Smooth muscle cell (in vitro differentiated cells): Measurements from ENCODE around the gene ANO10. TPM values are rescaled to one million over a fixed set of nuclear protein-coding genes. Genes with fewer than 3 reads are reported as not detected.

ENCODE experiments used
- DNase-seq: peaks from one replicate; lab custom pipeline; 2025; ENCODE audit not compliant: unreplicated experiment; lab: John Stamatoyannopoulos, UW
- H2AFZ ChIP-seq: fragments of 200-600 bp; sonication (generic); 2 replicates; pipeline ENCODE4 v1.6.0; 2016; ENCODE audit warnings: antibody characterized with exemption, low read depth, mild to moderate bottlenecking
- H3F3A ChIP-seq: fragments of 200-600 bp; sonication (generic); 2 replicates; pipeline ENCODE4 v1.6.0; 2017; ENCODE audit warnings: antibody characterized with exemption, low read depth
- H3K27ac ChIP-seq: fragments of 200-600 bp; sonication (generic); 2 replicates; pipeline ENCODE4 v1.5.1; 2016; ENCODE audit warnings: low read depth, mild to moderate bottlenecking
- H3K27me3 ChIP-seq: fragments of 200-600 bp; sonication (generic); 2 replicates; pipeline ENCODE4 v1.6.1; 2016; ENCODE audit warnings: low read depth, mild to moderate bottlenecking
- H3K36me3 ChIP-seq: fragments of 200-600 bp; sonication (generic); 2 replicates; pipeline ENCODE4 v1.5.1; 2016; ENCODE audit warnings: low read depth
- H3K4me1 ChIP-seq: fragments of 200-600 bp; sonication (generic); 2 replicates; pipeline ENCODE4 v1.5.1; 2016; ENCODE audit warnings: low read depth
- H3K4me2 ChIP-seq: fragments of 200-600 bp; sonication (generic); 2 replicates; pipeline ENCODE4 v1.6.0; 2016; ENCODE audit warnings: mild to moderate bottlenecking
- H3K4me3 ChIP-seq: fragments of 200-600 bp; sonication (generic); 2 replicates; pipeline ENCODE4 v1.5.1; 2016; ENCODE audit warnings: mild to moderate bottlenecking
- H3K79me2 ChIP-seq: fragments of 200-600 bp; sonication (generic); 2 replicates; pipeline ENCODE4 v1.6.0; 2016; ENCODE audit warnings: low read depth, mild to moderate bottlenecking
- H3K9ac ChIP-seq: fragments of 200-600 bp; sonication (generic); 2 replicates; pipeline ENCODE4 v1.6.0; 2016; ENCODE audit warnings: low read depth
- H3K9me3 ChIP-seq: fragments of 200-600 bp; sonication (generic); replicated peaks from 2 replicates; pipeline ENCODE4 v1.5.1; 2016; ENCODE audit warnings: low read depth
- H4K20me1 ChIP-seq: fragments of 200-600 bp; sonication (generic); 2 replicates; pipeline ENCODE4 v1.6.0; 2016; ENCODE audit warnings: low read depth
- CTCF ChIP-seq: fragments of 200-600 bp; sonication (generic); IDR thresholded peaks from 2 replicates; pipeline ENCODE4 v1.5.1; 2017; ENCODE audit warnings: borderline replicate concordance, mild to moderate bottlenecking, antibody characterized with exemption; ENCODE audit not compliant: insufficient read depth, poor library complexity, severe bottlenecking
- WGBS: methylation state at CpG from one replicate; pipeline ENCODE4 v1.1.7; 2016; ENCODE audit warnings: low lambda C conversion rate; 5-methylcytosine and 5-hydroxymethylcytosine counted together
- polyA plus RNA-seq: library from polyadenylated mRNA; unstranded; fragments of >200 nt; fragmentation: Nextera tagmentation; extraction: Ambion mirVana; gene quantifications from 2 replicates; pipeline ENCODE4 v1.2.1, GENCODE V29; 2016
- total RNA-seq: library from RNA; depleted of rRNA; stranded (reverse); fragments of >200 nt; gene quantifications from 2 replicates; pipeline ENCODE4 v1.2.3, GENCODE V29; 2014

ANO10 gene
- total and polyA plus RNA-seq, 2 experiments from 2014 or later = 19.2 to 25.3 TPM

- H4K20me1 ChIP-seq = no peaks in the 10 kb centered on the region
- no peak for DNase-seq
- H3K27me3 ChIP-seq = no peaks in the 10 kb centered on the region
- H3K4me1 ChIP-seq = no peaks in the 10 kb centered on the region
- no peak overlapping the region for H3K9ac ChIP-seq
- H3F3A ChIP-seq = no peaks in the 10 kb centered on the region
- TF ChIP-seq CTCF = no peak
- WGBS = 92% methylated on average over 3 of the region's 3 CpGs
- no peak overlapping the region for H3K4me3 ChIP-seq
- H3K79me2 ChIP-seq = no peaks in the 10 kb centered on the region
- H3K4me2 ChIP-seq = no peak overlapping the region
- peaks cover 4% of the 10 kb centered on the region for H3K36me3 ChIP-seq
- peaks cover 3% of the 10 kb centered on the region for H3K9me3 ChIP-seq
- no peak overlapping the region for H3K27ac ChIP-seq
- no peak overlapping the region for H2AFZ ChIP-seq
Observed at GRCh38 chr3:43349716-43350115, 272.1 kb downstream of the ANO10 start.

- Histone ChIP-seq H3K27ac (no peak overlapping the region), H3K4me2 (no peak overlapping the region), H3K36me3 (peaks cover 7% of the 10 kb centered on the region), H3K9me3 (peaks cover 3% of the 10 kb centered on the region), H3F3A (no peaks in the 10 kb centered on the region), H3K9ac (no peak overlapping the region), H3K4me3 (no peak overlapping the region), H3K4me1 (no peaks in the 10 kb centered on the region), H3K27me3 (no peaks in the 10 kb centered on the region), H2AFZ (no peak overlapping the region), H4K20me1 (no peaks in the 10 kb centered on the region), H3K79me2 (no peaks in the 10 kb centered on the region)
- TF ChIP-seq CTCF = no peak
- 98% methylated on average over 4 of the region's 4 CpGs for WGBS
- DNase-seq = no peak
Observed at GRCh38 chr3:43348852-43349574, 272.8 kb downstream of the ANO10 start.

GRCh38 chr3:43348350-43348749, 273.5 kb downstream of the ANO10 start:
- H3K4me2 ChIP-seq = no peak overlapping the region
- no peaks in the 10 kb centered on the region for H3K79me2 ChIP-seq
- no peaks in the 10 kb centered on the region for H3K27me3 ChIP-seq
- no peaks in the 10 kb centered on the region for H4K20me1 ChIP-seq
- H3K9me3 ChIP-seq = peaks cover 3% of the 10 kb centered on the region
- no peaks in the 10 kb centered on the region for H3K4me1 ChIP-seq
- no peak for TF ChIP-seq CTCF
- 96% methylated on average over 11 of the region's 11 CpGs for WGBS
- no peak overlapping the region for H3K9ac ChIP-seq
- H2AFZ ChIP-seq = no peak overlapping the region
- H3F3A ChIP-seq = no peaks in the 10 kb centered on the region
- no peak overlapping the region for H3K4me3 ChIP-seq
- DNase-seq = no peak
- H3K27ac ChIP-seq = no peak overlapping the region
- H3K36me3 ChIP-seq = peaks cover 12% of the 10 kb centered on the region

GRCh38 chr3:43347774-43348173, 274.0 kb downstream of the ANO10 start:
- Histone ChIP-seq H3K9ac (no peak overlapping the region), H4K20me1 (no peaks in the 10 kb centered on the region), H3K79me2 (no peaks in the 10 kb centered on the region), H3K9me3 (peaks cover 3% of the 10 kb centered on the region), H3K27me3 (no peaks in the 10 kb centered on the region), H3K36me3 (peaks cover 17% of the 10 kb centered on the region), H2AFZ (no peak overlapping the region), H3K4me2 (no peak overlapping the region), H3K4me1 (no peaks in the 10 kb centered on the region), H3F3A (no peaks in the 10 kb centered on the region), H3K27ac (no peak overlapping the region), H3K4me3 (no peak overlapping the region)
- WGBS = 97% methylated on average over 19 of the region's 20 CpGs
- DNase-seq = no peak
- no peak for TF ChIP-seq CTCF
